A673 (cell line): ENCODE data around the gene MPZL1. TPM values are rescaled to one million over a fixed set of nuclear protein-coding genes. Genes with fewer than 3 reads are reported as not detected.
"Not testable (repeated sequence)": the region's sequence is repeated elsewhere in the genome, so short reads cannot be mapped to it uniquely, and the experiment has no call there.

Source experiments
- BruUV-seq: library from RNA; stranded (reverse); fragments of 400-500 nt; replicated peaks from 2 replicates; lab custom pipeline; 2021; lab: Mats Ljungman, UMichigan
- CTCF ChIA-PET: fragments of 300-600 bp; sonication (Branson Sonifier 250); formaldehyde crosslinking; loops from one replicate; lab custom pipeline; 2022; ENCODE audit warnings: antibody characterized with exemption; lab: Charles Lee
- POLR2A ChIA-PET: fragments of 300-600 bp; sonication (Branson Sonifier 250); formaldehyde crosslinking; loops from one replicate; lab custom pipeline; 2022; ENCODE audit warnings: antibody characterized with exemption; ENCODE audit not compliant: low non-redundant PET; lab: Charles Lee
- DNase-seq: peaks from one replicate; pipeline ENCODE4 v3.0.0-alpha.2; 2015; ENCODE audit warnings: low spot score
- H3K27ac ChIP-seq: fragments of 200-600 bp; sonication (generic); 2 replicates; pipeline ENCODE4 v1.5.1; 2016; ENCODE audit warnings: mixed run types, low read depth, mild to moderate bottlenecking, mixed read lengths, antibody characterized with exemption, low read length; ENCODE audit not compliant: poor library complexity, severe bottlenecking
- H3K27me3 ChIP-seq: fragments of 200-600 bp; sonication (generic); replicated peaks from 2 replicates; pipeline ENCODE4 v1.6.1; 2017; ENCODE audit warnings: mixed run types, low read depth, mild to moderate bottlenecking, mixed read lengths, antibody characterized with exemption, low read length; ENCODE audit not compliant: insufficient read depth, poor library complexity
- H3K36me3 ChIP-seq: fragments of 200-600 bp; sonication (generic); 2 replicates; pipeline ENCODE4 v1.6.1; 2016; ENCODE audit warnings: mixed run types, mild to moderate bottlenecking, mixed read lengths, antibody characterized with exemption, low read length; ENCODE audit not compliant: insufficient read depth, poor library complexity, severe bottlenecking
- H3K4me1 ChIP-seq: fragments of 200-600 bp; sonication (generic); 2 replicates; pipeline ENCODE4 v1.6.1; 2017; ENCODE audit warnings: mixed run types, mild to moderate bottlenecking, mixed read lengths, antibody characterized with exemption, low read length; ENCODE audit not compliant: insufficient read depth, poor library complexity, severe bottlenecking
- H3K4me3 ChIP-seq: fragments of 200-600 bp; sonication (generic); 2 replicates; pipeline ENCODE4 v1.5.1; 2016; ENCODE audit warnings: low read depth, mixed run types, mild to moderate bottlenecking, mixed read lengths, low read length; ENCODE audit not compliant: poor library complexity, severe bottlenecking
- H3K9me3 ChIP-seq: fragments of 200-600 bp; sonication (generic); 2 replicates; pipeline ENCODE4 v1.6.1; 2016; ENCODE audit warnings: mixed run types, low read depth, mild to moderate bottlenecking, mixed read lengths, antibody characterized with exemption, low read length; ENCODE audit not compliant: poor library complexity, severe bottlenecking
- EZH2 ChIP-seq: fragments of 200-600 bp; sonication (generic); IDR thresholded peaks from 2 replicates; pipeline ENCODE4 v1.6.1; 2017; ENCODE audit warnings: borderline replicate concordance, low read depth, mild to moderate bottlenecking, mixed read lengths, antibody characterized with exemption, low read length; ENCODE audit not compliant: poor library complexity, severe bottlenecking
- intact Hi-C: fragments of 100-400 bp; cut with micrococcal nuclease; formaldehyde crosslinking; loops from one replicate; pipeline ENCODE4 v1.10.0; 2022; ENCODE audit not compliant: unreplicated experiment
- total RNA-seq: library from RNA; stranded (reverse); gene quantifications from 2 replicates; pipeline ENCODE4 v1.2.3, GENCODE V29; 2021
- TF ChIP-seq, protein P1 (sequence below): fragments of 300-800, 200-600 bp; sonication (generic); conservative IDR thresholded peaks from 2 replicates; pipeline ENCODE4 v1.5.1; 2017; ENCODE audit warnings: low read depth, mild to moderate bottlenecking, antibody characterized with exemption, low read length, moderate library complexity, mixed read lengths

MPZL1 gene
- total RNA-seq, 1 experiment from 2014 or later: 87.8 TPM

DNA sequence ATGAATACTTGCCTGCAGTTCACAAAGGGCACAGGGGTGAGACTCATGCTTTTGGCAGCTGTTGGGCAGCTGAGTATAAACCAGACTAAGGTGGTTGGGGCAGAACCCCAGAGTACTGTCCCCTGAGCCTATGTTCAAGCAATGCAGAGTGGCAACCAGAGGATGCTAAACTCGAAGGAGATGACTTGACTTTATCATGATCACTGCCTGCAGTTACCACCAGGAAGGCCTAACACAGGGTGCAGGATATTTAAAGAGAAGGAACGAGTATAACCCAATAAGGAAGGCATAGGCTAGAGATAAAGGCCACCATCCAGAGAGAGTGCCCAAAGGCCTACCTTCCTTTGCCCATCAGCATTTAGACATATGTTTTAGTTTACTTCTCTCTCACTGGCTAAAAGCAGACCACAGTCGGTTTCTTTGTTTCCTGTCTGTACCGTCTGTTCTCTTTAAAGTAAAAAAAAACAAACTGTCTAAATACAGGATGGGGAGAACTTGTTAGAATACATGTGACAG is 83.3 kb downstream of the MPZL1 start:
- CTCF ChIA-PET: no interaction called here
- POLR2A ChIA-PET: no interaction called here
- no peak overlapping the region for H3K4me3 ChIP-seq
- no peaks in the 10 kb centered on the region for H3K9me3 ChIP-seq
- BruUV-seq: no TSS peak
- H3K27me3 ChIP-seq: no peaks in the 10 kb centered on the region
- no peaks in the 10 kb centered on the region for H3K36me3 ChIP-seq
- no peak overlapping the region for H3K27ac ChIP-seq
- TF ChIP-seq, protein P1, sequence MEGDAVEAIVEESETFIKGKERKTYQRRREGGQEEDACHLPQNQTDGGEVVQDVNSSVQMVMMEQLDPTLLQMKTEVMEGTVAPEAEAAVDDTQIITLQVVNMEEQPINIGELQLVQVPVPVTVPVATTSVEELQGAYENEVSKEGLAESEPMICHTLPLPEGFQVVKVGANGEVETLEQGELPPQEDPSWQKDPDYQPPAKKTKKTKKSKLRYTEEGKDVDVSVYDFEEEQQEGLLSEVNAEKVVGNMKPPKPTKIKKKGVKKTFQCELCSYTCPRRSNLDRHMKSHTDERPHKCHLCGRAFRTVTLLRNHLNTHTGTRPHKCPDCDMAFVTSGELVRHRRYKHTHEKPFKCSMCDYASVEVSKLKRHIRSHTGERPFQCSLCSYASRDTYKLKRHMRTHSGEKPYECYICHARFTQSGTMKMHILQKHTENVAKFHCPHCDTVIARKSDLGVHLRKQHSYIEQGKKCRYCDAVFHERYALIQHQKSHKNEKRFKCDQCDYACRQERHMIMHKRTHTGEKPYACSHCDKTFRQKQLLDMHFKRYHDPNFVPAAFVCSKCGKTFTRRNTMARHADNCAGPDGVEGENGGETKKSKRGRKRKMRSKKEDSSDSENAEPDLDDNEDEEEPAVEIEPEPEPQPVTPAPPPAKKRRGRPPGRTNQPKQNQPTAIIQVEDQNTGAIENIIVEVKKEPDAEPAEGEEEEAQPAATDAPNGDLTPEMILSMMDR: no peak
- TF ChIP-seq EZH2: no peak
- H3K4me1 ChIP-seq: no peaks in the 10 kb centered on the region
- intact Hi-C loops: loop anchor here (10.0 kb wide), 1 partner anchor 280 kb away; no protein-coding TSS in a partner anchor
- DNase-seq: no peak

DNA sequence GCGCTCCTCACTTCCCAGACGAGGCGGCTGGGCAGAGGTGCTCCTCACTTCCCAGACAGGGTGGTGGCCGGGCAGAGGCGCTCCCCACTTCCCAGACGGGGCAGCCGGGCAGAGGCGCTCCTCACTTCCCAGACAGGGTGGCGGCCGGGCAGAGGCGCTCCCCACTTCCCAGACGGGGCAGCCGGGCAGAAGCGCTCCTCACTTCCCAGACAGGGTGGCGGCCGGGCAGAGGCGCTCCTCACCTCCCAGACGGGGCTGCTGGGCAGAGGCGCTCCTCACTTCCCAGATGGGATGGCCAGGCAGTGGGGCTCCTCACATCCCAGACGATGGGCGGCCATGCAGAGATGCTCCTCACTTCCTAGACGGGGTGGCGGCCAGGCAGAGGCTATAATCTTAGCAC is 84.5 kb downstream of the MPZL1 start:
- H3K4me3 ChIP-seq, H3K27ac ChIP-seq, BruUV-seq, H3K36me3 ChIP-seq, H3K27me3 ChIP-seq, POLR2A ChIA-PET, DNase-seq, H3K9me3 ChIP-seq, H3K4me1 ChIP-seq: not testable (repeated sequence)
- intact Hi-C loops: loop anchor here (10.0 kb wide), 1 partner anchor 279 kb away; no protein-coding TSS in a partner anchor
- CTCF ChIA-PET: interaction anchor here (0.7 kb wide), 1 partner anchor 276 kb away, joined by 12 read pairs; no protein-coding TSS in a partner anchor

DNA sequence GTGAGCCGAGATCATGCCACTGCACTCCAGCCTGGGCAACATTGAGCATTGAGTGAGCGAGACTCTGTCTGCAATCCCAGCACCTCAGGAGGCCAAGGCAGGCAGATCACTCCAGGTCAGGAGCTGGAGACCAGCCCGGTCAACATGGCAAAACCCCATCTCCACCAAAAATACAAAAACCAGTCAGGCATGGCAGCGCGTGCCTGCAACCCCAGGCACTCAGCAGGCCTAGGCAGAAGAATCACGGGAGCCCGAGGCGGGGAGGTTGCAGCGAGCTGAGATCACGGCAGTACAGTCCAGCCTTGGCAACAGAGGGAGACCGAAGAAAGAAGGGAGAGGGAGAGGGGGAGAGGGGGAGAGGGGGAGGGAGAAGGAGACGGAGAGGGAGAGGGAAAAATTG is 84.9 kb downstream of the MPZL1 start:
- H3K36me3 ChIP-seq, POLR2A ChIA-PET, H3K9me3 ChIP-seq, BruUV-seq, H3K27me3 ChIP-seq, H3K4me3 ChIP-seq, H3K27ac ChIP-seq, DNase-seq, H3K4me1 ChIP-seq: not testable (repeated sequence)
- intact Hi-C loops: loop anchor here (10.0 kb wide), 1 partner anchor 278 kb away; no protein-coding TSS in a partner anchor
- CTCF ChIA-PET: interaction anchor here (0.7 kb wide), 1 partner anchor 276 kb away, joined by 12 read pairs; no protein-coding TSS in a partner anchor

DNA sequence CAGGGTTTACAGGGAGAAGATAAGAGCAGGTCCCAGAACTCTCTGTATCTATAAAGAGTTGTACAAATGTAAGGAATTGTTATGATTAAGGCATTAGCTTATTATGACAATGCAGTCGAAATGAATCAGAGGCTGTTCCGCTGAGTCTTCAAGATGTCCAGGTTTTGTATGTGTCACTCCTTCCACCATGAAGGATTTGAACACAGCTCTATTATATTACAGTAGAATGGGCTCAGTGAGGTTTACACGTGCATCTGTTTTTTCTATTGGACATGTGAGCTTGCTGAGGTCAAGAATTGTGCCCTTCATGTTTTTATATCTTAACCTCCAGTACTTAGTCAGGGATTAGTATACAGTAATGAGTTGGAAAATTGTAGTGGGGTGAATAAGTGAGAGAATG is 86.3 kb downstream of the MPZL1 start:
- BruUV-seq: no TSS peak

More for the DNA sequence above, 86.3 kb downstream of the MPZL1 start:
- no peaks in the 10 kb centered on the region for H3K36me3 ChIP-seq
- H3K9me3 ChIP-seq: peaks cover 5% of the 10 kb centered on the region
- no peak for TF ChIP-seq EZH2
- TF ChIP-seq, protein P1: no peak
- no peaks in the 10 kb centered on the region for H3K27me3 ChIP-seq
- H3K27ac ChIP-seq: no peak overlapping the region
- H3K4me1 ChIP-seq: no peaks in the 10 kb centered on the region
- CTCF ChIA-PET: no interaction called here
- DNase-seq: no peak
- intact Hi-C loops: loop anchor here (10.0 kb wide), 1 partner anchor 277 kb away; no protein-coding TSS in a partner anchor
- POLR2A ChIA-PET: no interaction called here
- no peak overlapping the region for H3K4me3 ChIP-seq
